ENCODE data around the gene EFCAB9. TPM values are rescaled to one million over a fixed set of nuclear protein-coding genes. Genes with fewer than 3 reads are reported as not detected.
"Not testable (repeated sequence)": the region's sequence is repeated elsewhere in the genome, so short reads cannot be mapped to it uniquely, and the experiment has no call there.

Gene EFCAB9
- polyA plus RNA-seq, 1 donor from 2014 or later, result not detected

DNA sequence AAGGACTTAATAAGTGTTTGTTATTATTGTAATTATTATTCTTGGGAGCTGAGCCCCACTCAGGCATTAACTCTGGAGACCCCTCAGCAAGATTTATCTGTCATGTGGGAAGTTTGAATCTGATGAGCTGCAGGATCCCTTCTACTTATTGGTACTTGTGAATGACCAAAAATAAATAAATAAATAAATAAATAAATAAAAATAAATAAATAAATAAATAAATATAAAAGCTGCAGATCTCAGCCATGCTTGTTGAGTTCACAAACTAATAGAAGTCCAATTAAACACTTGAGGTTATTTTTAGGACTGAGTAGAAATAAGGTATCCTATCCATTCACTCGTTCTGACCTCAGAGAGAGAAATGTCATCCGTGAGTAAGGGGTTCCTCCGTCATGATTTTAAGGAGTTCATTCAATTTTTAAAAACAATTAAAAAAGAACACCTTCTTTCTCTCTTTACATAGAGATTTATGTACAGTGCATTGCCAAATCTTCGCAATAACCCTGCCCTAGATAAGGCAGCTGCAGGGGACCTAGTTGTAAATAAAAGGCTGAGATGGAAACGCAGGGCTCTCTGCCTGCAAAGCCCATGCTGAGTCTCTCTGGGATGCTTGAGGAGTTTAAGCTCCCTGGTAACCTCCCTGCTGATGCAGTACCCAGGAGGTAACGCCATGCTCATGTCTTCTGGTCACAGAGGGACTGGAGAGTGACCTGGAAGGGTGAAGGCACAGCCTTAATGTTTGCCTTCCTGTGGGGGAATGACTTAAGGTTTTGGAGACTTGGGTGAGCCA is 1.2 kb downstream of the EFCAB9 start:
- no peak overlapping the region for H3K27ac ChIP-seq (ENCODE audit: low read length)
- no peak overlapping the region for H3K4me2 ChIP-seq (ENCODE audit: low read length)
- TF ChIP-seq POLR2AphosphoS5 (IDR thresholded peaks at IDR 0.05), result no peak
- TF ChIP-seq RAD21 (conservative IDR thresholded peaks at IDR 0.05), result no peak
- no peak for TF ChIP-seq CTCF (IDR thresholded peaks at IDR 0.05; ENCODE audit: poor library complexity, severe bottlenecking)
- TF ChIP-seq EZH2 (IDR thresholded peaks at IDR 0.05; ENCODE audit: borderline replicate concordance, insufficient read depth, low read length, poor library complexity, severe bottlenecking), result no peak
- no peak for TF ChIP-seq MXI1 (conservative IDR thresholded peaks at IDR 0.05; ENCODE audit: poor library complexity, severe bottlenecking)
- TF ChIP-seq EP300 (conservative IDR thresholded peaks at IDR 0.05; ENCODE audit: poor library complexity, severe bottlenecking), result no peak
- TF ChIP-seq, protein P1, sequence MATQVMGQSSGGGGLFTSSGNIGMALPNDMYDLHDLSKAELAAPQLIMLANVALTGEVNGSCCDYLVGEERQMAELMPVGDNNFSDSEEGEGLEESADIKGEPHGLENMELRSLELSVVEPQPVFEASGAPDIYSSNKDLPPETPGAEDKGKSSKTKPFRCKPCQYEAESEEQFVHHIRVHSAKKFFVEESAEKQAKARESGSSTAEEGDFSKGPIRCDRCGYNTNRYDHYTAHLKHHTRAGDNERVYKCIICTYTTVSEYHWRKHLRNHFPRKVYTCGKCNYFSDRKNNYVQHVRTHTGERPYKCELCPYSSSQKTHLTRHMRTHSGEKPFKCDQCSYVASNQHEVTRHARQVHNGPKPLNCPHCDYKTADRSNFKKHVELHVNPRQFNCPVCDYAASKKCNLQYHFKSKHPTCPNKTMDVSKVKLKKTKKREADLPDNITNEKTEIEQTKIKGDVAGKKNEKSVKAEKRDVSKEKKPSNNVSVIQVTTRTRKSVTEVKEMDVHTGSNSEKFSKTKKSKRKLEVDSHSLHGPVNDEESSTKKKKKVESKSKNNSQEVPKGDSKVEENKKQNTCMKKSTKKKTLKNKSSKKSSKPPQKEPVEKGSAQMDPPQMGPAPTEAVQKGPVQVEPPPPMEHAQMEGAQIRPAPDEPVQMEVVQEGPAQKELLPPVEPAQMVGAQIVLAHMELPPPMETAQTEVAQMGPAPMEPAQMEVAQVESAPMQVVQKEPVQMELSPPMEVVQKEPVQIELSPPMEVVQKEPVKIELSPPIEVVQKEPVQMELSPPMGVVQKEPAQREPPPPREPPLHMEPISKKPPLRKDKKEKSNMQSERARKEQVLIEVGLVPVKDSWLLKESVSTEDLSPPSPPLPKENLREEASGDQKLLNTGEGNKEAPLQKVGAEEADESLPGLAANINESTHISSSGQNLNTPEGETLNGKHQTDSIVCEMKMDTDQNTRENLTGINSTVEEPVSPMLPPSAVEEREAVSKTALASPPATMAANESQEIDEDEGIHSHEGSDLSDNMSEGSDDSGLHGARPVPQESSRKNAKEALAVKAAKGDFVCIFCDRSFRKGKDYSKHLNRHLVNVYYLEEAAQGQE (IDR thresholded peaks at IDR 0.05; ENCODE audit: borderline replicate concordance), result no peak
- TF ChIP-seq SMC3 (conservative IDR thresholded peaks at IDR 0.05; ENCODE audit: poor library complexity), result no peak
- TF ChIP-seq TAF1 (IDR thresholded peaks at IDR 0.05; ENCODE audit: low read depth), result no peak
- H3F3A ChIP-seq (ENCODE audit: insufficient read depth, low read length, poor library complexity, severe bottlenecking), result no peaks in the 10 kb centered on the region
- H3K27me3 ChIP-seq (ENCODE audit: insufficient read depth, low read depth, low read length), result no peaks in the 10 kb centered on the region
- H3K4me3 ChIP-seq (ENCODE audit: low read length), result no peak overlapping the region
- no peaks in the 10 kb centered on the region for H4K20me1 ChIP-seq (ENCODE audit: insufficient read depth)
- no peak overlapping the region for H3K9ac ChIP-seq (ENCODE audit: low read length)
- H3K36me3 ChIP-seq (ENCODE audit: insufficient read depth, low read length), result no peaks in the 10 kb centered on the region
- no peak overlapping the region for H2AFZ ChIP-seq (ENCODE audit: low read depth, low read length)
- H3K9me3 ChIP-seq (ENCODE audit: low read length), result no peaks in the 10 kb centered on the region
- no peaks in the 10 kb centered on the region for H3K9me2 ChIP-seq (ENCODE audit: insufficient read depth, low read length)
- H3K79me2 ChIP-seq (replicated peaks; ENCODE audit: insufficient read depth, low read length), result no peaks in the 10 kb centered on the region

- not testable (repeated sequence) for H3K9me3 ChIP-seq (ENCODE audit: low read length); H3K4me3 ChIP-seq (ENCODE audit: low read length); H3K9me2 ChIP-seq (ENCODE audit: insufficient read depth, low read length); H3F3A ChIP-seq (ENCODE audit: insufficient read depth, low read length, poor library complexity, severe bottlenecking); H3K4me2 ChIP-seq (ENCODE audit: low read length); H3K27me3 ChIP-seq (ENCODE audit: insufficient read depth, low read depth, low read length); H2AFZ ChIP-seq (ENCODE audit: low read depth, low read length); H3K27ac ChIP-seq (ENCODE audit: low read length); H3K79me2 ChIP-seq (replicated peaks; ENCODE audit: insufficient read depth, low read length); H3K36me3 ChIP-seq (ENCODE audit: insufficient read depth, low read length); H4K20me1 ChIP-seq (ENCODE audit: insufficient read depth); H3K9ac ChIP-seq (ENCODE audit: low read length)
These were observed 3.8 kb downstream of the EFCAB9 start for GRCh38 chr5:172197775-172198174.

Measured in neural cell (in vitro differentiated cells).